ENCODE data around the gene HES3. TPM values are rescaled to one million over a fixed set of nuclear protein-coding genes. Genes with fewer than 3 reads are reported as not detected.

The HES3 gene
- total RNA-seq, 1 experiment from 2014 or later, result not detected

DNA sequence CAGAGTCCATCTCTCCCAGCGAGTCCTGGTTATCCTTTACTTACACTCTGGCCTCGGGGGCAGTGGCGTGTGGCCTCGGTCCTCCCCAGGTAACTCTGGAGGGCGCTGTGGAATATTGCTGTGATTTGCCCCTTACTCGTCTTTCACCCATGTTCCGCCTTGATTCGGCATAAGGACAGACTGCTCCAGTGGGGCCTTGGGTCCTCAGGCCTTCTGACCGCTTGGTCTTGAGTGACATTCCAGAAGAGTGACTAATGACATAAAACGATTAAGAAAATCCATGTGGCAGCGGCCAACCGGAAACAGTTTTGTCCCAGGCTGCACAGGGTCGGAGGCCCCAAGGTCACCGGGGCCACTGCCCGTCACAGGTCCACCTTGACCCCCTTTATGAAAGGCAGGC, 19.3 kb upstream of the HES3 start:
- Histone ChIP-seq H3K27me3 (ENCODE audit: insufficient read depth, low read length) (no peaks in the 10 kb centered on the region), H2AFZ (ENCODE audit: low read depth, low read length, poor library complexity, severe bottlenecking) (no peak overlapping the region), H3K79me2 (ENCODE audit: insufficient read depth, low read length) (peaks cover 60% of the 10 kb centered on the region), H3K4me3 (replicated peaks in 1 of 2; ENCODE audit: low read depth in 1 of 2, low read length in 2 of 2) (peak overlapping the region in 1 of 2 experiments; percentile 20; a peak in 2 of 4 replicates), H3K4me1 (ENCODE audit: control insufficient read depth in 1 of 2, insufficient read depth in 2 of 2, low read length in 2 of 2) (peaks cover 65 to 74% of the 10 kb centered on the region in 2 experiments), H3K9me2 (ENCODE audit: insufficient read depth) (no peaks in the 10 kb centered on the region), H3K36me3 (ENCODE audit: control insufficient read depth in 1 of 2, insufficient read depth in 2 of 2, low read length in 2 of 2) (peaks cover 5 to 43% of the 10 kb centered on the region in 2 experiments; a peak in 3 of 4 replicates), H3K27ac (ENCODE audit: low read depth, low read length) (peak overlapping the region; percentile 73), H3K9ac (ENCODE audit: low read length) (peak overlapping the region; percentile 53), H4K20me1 (ENCODE audit: insufficient read depth) (no peaks in the 10 kb centered on the region; the same call in 1 of the 2 replicates), H3K9me3 (ENCODE audit: control insufficient read depth in 1 of 2, insufficient read depth in 1 of 2, low read depth in 1 of 2, low read length in 2 of 2) (no peaks in the 10 kb centered on the region), H3K4me2 (ENCODE audit: low read length) (peak overlapping the region; percentile 58)
- TF ChIP-seq CBX3 (IDR thresholded peaks at IDR 0.05; ENCODE audit: low read depth) (0 out of 2 replicates have a peak, but pooled peaks have one; percentile 27), TCF7L2 (IDR thresholded peaks at IDR 0.05; ENCODE audit: borderline replicate concordance, extremely low read depth, insufficient read depth, insufficient read length) (no peak), POLR2AphosphoS5 (IDR thresholded peaks at IDR 0.05; ENCODE audit: low read depth, low read length) (0 out of 2 replicates have a peak, but pooled peaks have one; percentile 15), ZNF274 (IDR thresholded peaks at IDR 0.05; ENCODE audit: low read depth, low read length) (no peak), FOSL1 (IDR thresholded peaks at IDR 0.05; ENCODE audit: low read depth) (peak; percentile 74), ATF3 (IDR thresholded peaks at IDR 0.05) (no peak), EGR1 (IDR thresholded peaks at IDR 0.05; ENCODE audit: low read depth) (no peak), YY1 (IDR thresholded peaks at IDR 0.05; ENCODE audit: extremely low read depth, insufficient replicate concordance, low read depth, low read length) (no peak), SP1 (IDR thresholded peaks at IDR 0.05; ENCODE audit: low read depth) (peak; percentile 43; the same call in 1 of the 2 replicates), ZFX (IDR thresholded peaks at IDR 0.05) (no peak), ELF1 (IDR thresholded peaks at IDR 0.05; ENCODE audit: borderline replicate concordance, low read depth) (no peak), EZH2 (IDR thresholded peaks at IDR 0.05) (no peak), SIN3A (IDR thresholded peaks at IDR 0.05; ENCODE audit: low read depth) (no peak), JUND (IDR thresholded peaks at IDR 0.05) (peak; percentile 71), ZBTB33 (IDR thresholded peaks at IDR 0.05; ENCODE audit: extremely low read depth, insufficient replicate concordance, low read length) (no peak)
- TF ChIP-seq, protein P1, sequence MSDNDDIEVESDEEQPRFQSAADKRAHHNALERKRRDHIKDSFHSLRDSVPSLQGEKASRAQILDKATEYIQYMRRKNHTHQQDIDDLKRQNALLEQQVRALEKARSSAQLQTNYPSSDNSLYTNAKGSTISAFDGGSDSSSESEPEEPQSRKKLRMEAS (IDR thresholded peaks at IDR 0.05), result no peak
- TF ChIP-seq, protein P2, sequence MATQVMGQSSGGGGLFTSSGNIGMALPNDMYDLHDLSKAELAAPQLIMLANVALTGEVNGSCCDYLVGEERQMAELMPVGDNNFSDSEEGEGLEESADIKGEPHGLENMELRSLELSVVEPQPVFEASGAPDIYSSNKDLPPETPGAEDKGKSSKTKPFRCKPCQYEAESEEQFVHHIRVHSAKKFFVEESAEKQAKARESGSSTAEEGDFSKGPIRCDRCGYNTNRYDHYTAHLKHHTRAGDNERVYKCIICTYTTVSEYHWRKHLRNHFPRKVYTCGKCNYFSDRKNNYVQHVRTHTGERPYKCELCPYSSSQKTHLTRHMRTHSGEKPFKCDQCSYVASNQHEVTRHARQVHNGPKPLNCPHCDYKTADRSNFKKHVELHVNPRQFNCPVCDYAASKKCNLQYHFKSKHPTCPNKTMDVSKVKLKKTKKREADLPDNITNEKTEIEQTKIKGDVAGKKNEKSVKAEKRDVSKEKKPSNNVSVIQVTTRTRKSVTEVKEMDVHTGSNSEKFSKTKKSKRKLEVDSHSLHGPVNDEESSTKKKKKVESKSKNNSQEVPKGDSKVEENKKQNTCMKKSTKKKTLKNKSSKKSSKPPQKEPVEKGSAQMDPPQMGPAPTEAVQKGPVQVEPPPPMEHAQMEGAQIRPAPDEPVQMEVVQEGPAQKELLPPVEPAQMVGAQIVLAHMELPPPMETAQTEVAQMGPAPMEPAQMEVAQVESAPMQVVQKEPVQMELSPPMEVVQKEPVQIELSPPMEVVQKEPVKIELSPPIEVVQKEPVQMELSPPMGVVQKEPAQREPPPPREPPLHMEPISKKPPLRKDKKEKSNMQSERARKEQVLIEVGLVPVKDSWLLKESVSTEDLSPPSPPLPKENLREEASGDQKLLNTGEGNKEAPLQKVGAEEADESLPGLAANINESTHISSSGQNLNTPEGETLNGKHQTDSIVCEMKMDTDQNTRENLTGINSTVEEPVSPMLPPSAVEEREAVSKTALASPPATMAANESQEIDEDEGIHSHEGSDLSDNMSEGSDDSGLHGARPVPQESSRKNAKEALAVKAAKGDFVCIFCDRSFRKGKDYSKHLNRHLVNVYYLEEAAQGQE (IDR thresholded peaks at IDR 0.05; ENCODE audit: low read depth), result no peak
- DNase-seq (ENCODE audit: low read depth, low spot score) (no peak), ATAC-seq (peak; percentile 39)
- CTCF ChIA-PET, result interaction anchor here (2.0 to 6.5 kb wide), 2 partner anchors 14 to 19 kb away, joined by 5 to 44 read pairs; partner anchors contain the start of gene RNF207
- no TSS peak for BruUV-seq (replicated peaks)
- intact Hi-C loops (cut with micrococcal nuclease), result no loop called here
- POLR2A ChIA-PET, result interaction anchor here (0.9 kb wide), 1 partner anchor 20 kb away, joined by 5 read pairs; no protein-coding TSS in a partner anchor
- RAD21 ChIA-PET (ENCODE audit: low non-redundant PET in 1 of 2, low total read pairs in 2 of 2, uncharacterized antibody in 2 of 2, unreplicated experiment in 2 of 2), result no interaction called here
